HUES48 (cell line): ENCODE results near the gene LHFPL6.
A peak's percentile ranks its signal among the peaks of the same experiment; 100 is the strongest.

Source experiments
- H3K27ac ChIP-seq: one replicate; pipeline ENCODE4 v1.7.0; 2013; ENCODE audit warnings: low read depth, low read length, inconsistent platforms
- H3K27me3 ChIP-seq: 2 replicates; pipeline ENCODE4 v1.6.1; 2013; ENCODE audit warnings: mild to moderate bottlenecking, low read length; ENCODE audit not compliant: control insufficient read depth, insufficient read depth
- H3K36me3 ChIP-seq: 2 replicates; pipeline ENCODE4 v1.6.1; 2013; ENCODE audit warnings: low read length; ENCODE audit not compliant: control insufficient read depth, insufficient read depth
- H3K4me1 ChIP-seq: 2 replicates; pipeline ENCODE4 v1.6.1; 2013; ENCODE audit warnings: mild to moderate bottlenecking, low read length; ENCODE audit not compliant: control insufficient read depth, insufficient read depth
- H3K4me3 ChIP-seq: 2 replicates; pipeline ENCODE4 v1.5.1; 2013; ENCODE audit warnings: mild to moderate bottlenecking, low read depth, low read length
- H3K9ac ChIP-seq: 2 replicates; pipeline ENCODE4 v1.6.1; 2013; ENCODE audit warnings: mild to moderate bottlenecking, low read depth, low read length, moderate library complexity
- H3K9me3 ChIP-seq: 2 replicates; pipeline ENCODE4 v1.6.1; 2013; ENCODE audit warnings: low read length; ENCODE audit not compliant: control insufficient read depth, insufficient read depth

LHFPL6 gene

GRCh38 chr13:39575641-39576238, 27.3 kb downstream of the LHFPL6 start:
- Histone ChIP-seq H3K4me1 (peaks cover 18% of the 10 kb centered on the region), H3K27me3 (no peaks in the 10 kb centered on the region), H3K36me3 (no peaks in the 10 kb centered on the region), H3K4me3 (no peak overlapping the region), H3K9me3 (no peaks in the 10 kb centered on the region), H3K9ac (no peak overlapping the region), H3K27ac (no peak overlapping the region)

- Histone ChIP-seq H3K4me1 (peaks cover 15% of the 10 kb centered on the region), H3K36me3 (no peaks in the 10 kb centered on the region), H3K9me3 (no peaks in the 10 kb centered on the region), H3K27me3 (no peaks in the 10 kb centered on the region), H3K4me3 (no peak overlapping the region), H3K27ac (no peak overlapping the region), H3K9ac (no peak overlapping the region)
These were observed 31.4 kb downstream of the LHFPL6 start for GRCh38 chr13:39571502-39572092.

- Histone ChIP-seq H3K27ac (no peak overlapping the region), H3K36me3 (no peaks in the 10 kb centered on the region), H3K9me3 (no peaks in the 10 kb centered on the region), H3K9ac (no peak overlapping the region), H3K4me1 (peaks cover 38% of the 10 kb centered on the region), H3K4me3 (no peak overlapping the region), H3K27me3 (no peaks in the 10 kb centered on the region)
These were observed 35.4 kb downstream of the LHFPL6 start for GRCh38 chr13:39567569-39567968.

- peaks cover 38% of the 10 kb centered on the region for H3K4me1 ChIP-seq
- no peak overlapping the region for H3K4me3 ChIP-seq
- H3K27ac ChIP-seq: peak overlapping the region; percentile 96
- no peak overlapping the region for H3K9ac ChIP-seq
- H3K36me3 ChIP-seq: no peaks in the 10 kb centered on the region
- H3K9me3 ChIP-seq: no peaks in the 10 kb centered on the region
- no peaks in the 10 kb centered on the region for H3K27me3 ChIP-seq
These were observed 36.6 kb downstream of the LHFPL6 start for GRCh38 chr13:39566216-39566869.

GRCh38 chr13:39565036-39565949, 37.7 kb downstream of the LHFPL6 start:
- H3K27me3 ChIP-seq: no peaks in the 10 kb centered on the region
- no peaks in the 10 kb centered on the region for H3K9me3 ChIP-seq
- peak overlapping the region; percentile 96 for H3K27ac ChIP-seq
- peaks cover 38% of the 10 kb centered on the region for H3K4me1 ChIP-seq
- peak overlapping the region; percentile 35; the same call in 1 of the 2 replicates for H3K4me3 ChIP-seq
- no peak overlapping the region for H3K9ac ChIP-seq
- no peaks in the 10 kb centered on the region for H3K36me3 ChIP-seq

- Histone ChIP-seq H3K9ac (no peak overlapping the region), H3K4me1 (peaks cover 38% of the 10 kb centered on the region), H3K9me3 (no peaks in the 10 kb centered on the region), H3K27ac (no peak overlapping the region), H3K36me3 (no peaks in the 10 kb centered on the region), H3K27me3 (no peaks in the 10 kb centered on the region), H3K4me3 (no peak overlapping the region)
These were observed 39.6 kb downstream of the LHFPL6 start for GRCh38 chr13:39563470-39563735.

- Histone ChIP-seq H3K4me3 (no peak overlapping the region), H3K9me3 (no peaks in the 10 kb centered on the region), H3K27ac (no peak overlapping the region), H3K9ac (no peak overlapping the region), H3K36me3 (no peaks in the 10 kb centered on the region), H3K4me1 (peaks cover 33% of the 10 kb centered on the region), H3K27me3 (no peaks in the 10 kb centered on the region)
These were observed 41.0 kb downstream of the LHFPL6 start for GRCh38 chr13:39561971-39562370.

- no peak overlapping the region for H3K4me3 ChIP-seq
- H3K27ac ChIP-seq: no peak overlapping the region
- H3K27me3 ChIP-seq: no peaks in the 10 kb centered on the region
- H3K9me3 ChIP-seq: no peaks in the 10 kb centered on the region
- H3K36me3 ChIP-seq: no peaks in the 10 kb centered on the region
- H3K9ac ChIP-seq: no peak overlapping the region
- H3K4me1 ChIP-seq: peaks cover 16% of the 10 kb centered on the region
These were observed 43.1 kb downstream of the LHFPL6 start for GRCh38 chr13:39559847-39560246.

GRCh38 chr13:39557285-39557955, 45.6 kb downstream of the LHFPL6 start:
- H3K36me3 ChIP-seq: no peaks in the 10 kb centered on the region
- H3K4me1 ChIP-seq: no peaks in the 10 kb centered on the region
- no peak overlapping the region for H3K4me3 ChIP-seq

GRCh38 chr13:39556866-39557265, 46.1 kb downstream of the LHFPL6 start:
- Histone ChIP-seq H3K27me3 (no peaks in the 10 kb centered on the region), H3K4me1 (no peaks in the 10 kb centered on the region), H3K36me3 (no peaks in the 10 kb centered on the region), H3K27ac (no peak overlapping the region), H3K4me3 (no peak overlapping the region), H3K9ac (no peak overlapping the region), H3K9me3 (no peaks in the 10 kb centered on the region)

More at GRCh38 chr13:39557285-39557955, 45.6 kb downstream of the LHFPL6 start:
- no peaks in the 10 kb centered on the region for H3K27me3 ChIP-seq
- H3K9ac ChIP-seq: no peak overlapping the region
- H3K9me3 ChIP-seq: no peaks in the 10 kb centered on the region
- H3K27ac ChIP-seq: no peak overlapping the region
